ENCODE data around the gene ATXN7L2.
A peak's percentile ranks its signal among the peaks of the same experiment; 100 is the strongest.

Gene ATXN7L2

DNA sequence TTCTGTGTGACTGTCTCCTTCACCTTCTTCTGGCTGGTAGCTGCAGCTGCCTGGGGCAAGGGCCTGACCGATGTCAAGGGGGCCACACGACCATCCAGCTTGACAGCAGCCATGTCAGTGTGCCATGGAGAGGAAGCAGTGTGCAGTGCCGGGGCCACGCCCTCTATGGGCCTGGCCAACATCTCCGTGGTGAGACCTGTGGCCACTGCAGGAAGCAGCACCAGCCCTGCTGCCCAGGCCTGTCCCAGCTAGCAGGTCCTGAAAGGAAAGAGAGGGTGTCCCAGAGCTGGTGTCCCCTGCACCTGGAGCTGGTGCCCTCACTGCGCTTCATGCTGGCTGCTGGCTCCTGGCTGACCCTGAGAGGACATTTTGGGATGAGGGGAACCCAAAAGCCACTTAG, 5.9 kb upstream of the ATXN7L2 start:
- no peak for DNase-seq

DNA sequence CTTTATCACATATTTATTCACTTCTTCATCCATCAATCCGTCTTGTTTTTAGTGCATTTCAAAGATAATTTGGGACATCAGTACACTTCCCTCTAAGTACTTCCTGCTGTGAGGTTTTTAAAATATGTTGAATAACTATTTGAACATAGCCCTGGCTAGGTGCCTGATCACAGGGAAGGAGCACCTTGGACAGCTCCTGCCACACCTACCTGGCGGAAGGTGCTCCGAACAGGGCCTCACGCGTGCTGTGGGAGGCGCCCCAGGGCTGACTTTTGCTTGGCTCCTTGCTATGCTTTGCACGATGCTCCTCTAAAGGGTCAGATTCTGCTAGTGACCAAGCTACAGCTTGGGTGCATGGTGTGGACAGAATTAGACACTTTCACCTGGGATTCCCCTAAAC, 4.9 kb upstream of the ATXN7L2 start:
- no peak for DNase-seq

DNA sequence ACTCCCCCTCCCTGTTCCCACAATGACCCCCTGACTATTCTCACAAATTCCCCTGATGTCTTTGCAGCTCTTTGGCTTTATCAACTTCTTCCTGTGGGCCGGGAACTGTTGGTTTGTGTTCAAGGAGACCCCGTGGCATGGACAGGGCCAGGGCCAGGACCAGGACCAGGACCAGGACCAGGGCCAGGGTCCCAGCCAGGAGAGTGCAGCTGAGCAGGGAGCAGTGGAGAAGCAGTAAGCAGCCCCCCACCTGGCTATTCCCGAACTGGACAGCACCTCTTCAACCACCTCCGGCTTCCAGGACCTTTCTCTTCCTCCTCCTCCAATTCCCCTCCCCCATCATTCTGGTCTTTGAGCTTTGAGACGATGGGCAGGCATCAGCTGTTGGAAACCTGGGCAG, 4.4 kb upstream of the ATXN7L2 start:
- DNase-seq: no peak

DNA sequence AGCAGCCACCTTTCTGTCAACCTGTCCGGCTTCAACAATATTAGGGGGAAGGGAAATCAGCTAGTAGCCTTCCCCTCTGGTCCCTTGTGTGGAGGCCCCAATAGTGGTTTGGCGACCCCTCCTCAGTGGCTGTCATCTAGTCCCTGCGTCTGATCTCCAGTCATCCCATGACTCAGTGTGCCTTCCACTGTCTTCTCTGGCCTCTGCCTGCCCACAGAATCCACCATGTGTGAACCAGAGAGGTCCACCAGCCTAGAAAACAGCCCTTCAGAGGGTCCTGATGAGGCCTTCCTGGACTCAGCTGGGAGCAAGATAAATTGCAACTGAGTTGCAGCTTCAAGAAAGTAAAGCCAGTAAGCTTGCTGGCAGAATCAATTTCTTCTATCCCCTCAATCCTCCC, 3.8 kb upstream of the ATXN7L2 start:
- DNase-seq: no peak

DNA sequence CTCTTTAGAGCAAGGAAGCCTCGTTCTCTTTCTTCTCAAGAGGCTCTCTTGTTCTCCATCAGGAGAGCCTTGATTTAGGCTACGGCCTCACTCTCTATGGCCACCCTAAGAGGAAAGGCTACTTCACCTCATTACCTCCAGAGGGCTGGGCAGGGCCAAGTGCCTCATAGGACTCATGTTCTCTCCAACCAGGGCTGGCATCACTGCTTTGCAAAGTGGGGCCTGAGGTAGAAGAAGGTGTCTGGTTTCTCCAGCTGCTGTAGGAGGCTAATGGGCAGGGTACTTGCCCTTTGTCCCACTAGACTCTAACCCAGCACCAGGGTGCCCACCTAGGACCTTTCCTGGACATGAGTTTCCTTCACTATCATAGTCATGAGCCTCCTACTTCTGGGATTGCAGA, 2.1 kb upstream of the ATXN7L2 start:
- DNase-seq: no peak

DNA sequence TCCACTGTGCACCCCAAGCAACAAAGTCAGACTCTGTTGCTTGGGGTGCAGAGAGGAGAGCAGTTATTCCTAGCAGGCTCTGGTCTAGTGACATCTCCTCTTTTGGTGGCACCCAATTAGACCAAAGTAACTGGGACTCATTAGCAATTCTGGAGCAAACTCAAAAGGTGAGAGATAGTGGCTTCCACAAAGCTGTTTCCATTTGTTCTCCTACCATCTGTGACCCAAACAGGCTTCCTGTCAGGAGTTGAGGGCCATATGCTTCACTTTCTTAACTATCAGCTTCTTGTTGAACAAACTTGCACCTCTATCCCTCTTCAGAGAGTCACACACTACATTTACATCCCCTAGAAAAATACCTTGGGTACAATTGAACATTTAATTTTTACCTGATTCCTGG, 1.5 kb upstream of the ATXN7L2 start:
- no peak for DNase-seq

DNA sequence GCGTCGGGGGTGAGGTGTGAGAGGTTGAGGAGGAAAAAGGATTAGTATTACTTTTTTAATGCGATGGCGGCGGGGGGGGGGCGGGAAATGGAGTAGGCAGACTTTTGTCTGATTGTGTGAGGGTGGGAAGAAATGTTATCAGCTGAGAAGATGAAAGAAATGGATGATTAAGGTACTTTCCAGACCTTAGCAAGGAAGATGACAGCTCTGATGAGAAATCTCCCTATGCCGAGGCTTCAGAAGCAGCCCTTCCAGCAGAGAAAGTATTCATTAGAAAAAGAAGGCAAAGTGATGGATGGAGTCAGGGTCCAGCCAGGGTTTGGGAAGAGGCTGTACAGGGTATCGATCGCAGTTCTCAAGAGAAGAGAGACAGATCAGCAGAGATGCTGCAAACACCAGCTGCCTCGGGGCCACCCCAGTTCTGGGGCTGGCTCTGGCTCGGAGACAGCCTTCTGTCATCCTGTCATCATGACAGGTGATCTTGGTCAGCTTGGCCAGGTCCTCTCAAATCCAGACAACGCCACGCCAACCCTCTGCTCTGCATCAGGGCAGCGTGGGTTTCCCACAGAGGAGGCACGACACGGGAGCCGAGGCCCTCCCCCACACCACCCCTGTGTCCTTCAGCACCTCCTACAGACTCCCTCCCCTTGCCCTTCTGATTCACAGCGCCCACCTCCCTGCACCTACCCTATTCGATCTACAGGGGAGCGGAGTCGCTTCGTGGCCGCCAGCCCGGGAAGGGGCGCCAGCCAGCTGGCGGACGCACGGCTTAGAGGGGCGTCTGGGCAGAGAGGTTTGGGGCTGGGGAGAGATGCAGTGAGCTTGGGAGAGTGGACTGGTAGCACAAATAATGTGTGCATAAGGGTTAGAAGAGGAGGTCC, 674 bp upstream of the ATXN7L2 start:
- no peak for DNase-seq

DNA sequence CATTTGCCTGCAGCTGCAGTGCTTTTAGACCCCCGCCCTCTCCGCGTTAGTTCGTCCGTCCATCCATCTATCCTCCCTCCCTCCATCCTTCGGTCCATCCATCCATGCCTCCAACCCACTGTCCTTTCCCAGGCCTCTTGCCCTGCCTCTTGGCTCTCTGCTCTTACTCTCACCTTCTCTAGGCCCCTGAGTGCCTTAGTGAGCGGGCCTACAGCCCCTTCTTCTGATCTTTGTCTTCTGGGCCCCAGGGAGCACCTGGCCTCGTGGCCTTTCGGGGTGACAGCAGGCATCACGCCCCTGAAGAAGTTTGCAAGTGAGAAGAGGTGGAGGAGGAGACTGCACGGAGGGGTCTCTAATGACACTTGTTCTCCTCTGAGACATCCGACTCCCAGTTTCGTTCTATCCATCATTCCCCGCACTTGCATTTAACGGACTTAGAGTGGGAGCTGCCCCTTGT, 842 bp downstream of the ATXN7L2 start:
- DNase-seq: no peak

DNA sequence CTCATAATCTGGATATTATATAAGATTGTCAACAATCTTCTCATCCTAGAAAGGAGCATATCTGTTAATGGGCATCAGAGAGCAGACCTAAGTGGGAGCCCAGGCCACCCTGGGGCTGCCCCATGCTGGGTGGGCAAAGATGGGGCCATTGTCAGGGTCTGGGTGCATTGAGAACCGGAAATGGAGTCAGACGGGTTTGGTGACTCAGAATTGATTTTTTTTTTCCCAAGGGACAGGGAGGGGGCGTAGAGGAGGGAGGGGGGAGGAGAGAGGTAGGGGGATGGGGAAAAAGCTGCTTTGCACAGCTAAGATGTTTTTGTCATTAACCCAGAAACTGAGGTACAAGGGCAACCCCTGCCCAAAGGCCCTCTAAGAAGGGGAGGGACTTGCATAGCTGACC, 1.3 kb downstream of the ATXN7L2 start:
- DNase-seq: peak; percentile 53

DNA sequence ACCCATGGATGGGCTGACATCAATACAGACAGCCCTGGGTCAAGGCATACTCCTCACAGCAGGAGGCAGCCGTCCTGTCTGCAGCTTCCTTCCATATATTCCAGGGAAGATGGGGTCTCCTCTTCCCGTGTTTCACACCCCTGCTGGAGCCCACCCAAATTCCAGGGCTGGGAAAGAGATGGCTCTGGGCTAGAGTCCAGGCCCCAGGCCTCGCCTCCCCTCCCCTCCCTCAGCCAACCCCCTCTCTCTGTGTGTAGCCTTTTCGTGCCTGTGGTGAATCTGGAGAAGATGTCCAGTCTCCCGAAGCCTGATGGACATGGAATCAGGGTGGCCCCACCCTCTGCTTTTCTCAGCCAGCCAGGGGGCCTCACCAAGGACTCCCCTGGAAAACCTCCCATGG, 3.6 kb downstream of the ATXN7L2 start:
- DNase-seq: no peak

DNA sequence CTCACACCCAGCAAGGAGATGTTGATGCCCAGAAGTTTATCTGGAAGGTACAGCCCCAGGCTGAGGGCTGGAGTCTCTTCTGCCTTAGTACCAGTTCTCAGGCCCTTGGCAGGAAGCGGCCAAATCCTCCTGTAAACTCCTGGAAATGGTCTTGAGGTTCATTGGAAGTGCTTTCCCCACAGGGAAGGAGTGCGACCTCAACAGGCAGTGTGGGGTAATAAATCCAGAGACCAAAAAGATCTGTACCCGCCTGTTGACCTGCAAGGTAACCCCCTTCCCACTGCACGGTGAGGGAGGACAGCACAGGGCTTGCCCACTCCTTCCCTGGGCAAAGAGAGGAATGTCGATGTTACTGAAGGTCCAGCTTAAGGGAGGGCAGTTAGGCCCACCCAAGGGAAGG, 4.5 kb downstream of the ATXN7L2 start:
- DNase-seq: no peak

DNA sequence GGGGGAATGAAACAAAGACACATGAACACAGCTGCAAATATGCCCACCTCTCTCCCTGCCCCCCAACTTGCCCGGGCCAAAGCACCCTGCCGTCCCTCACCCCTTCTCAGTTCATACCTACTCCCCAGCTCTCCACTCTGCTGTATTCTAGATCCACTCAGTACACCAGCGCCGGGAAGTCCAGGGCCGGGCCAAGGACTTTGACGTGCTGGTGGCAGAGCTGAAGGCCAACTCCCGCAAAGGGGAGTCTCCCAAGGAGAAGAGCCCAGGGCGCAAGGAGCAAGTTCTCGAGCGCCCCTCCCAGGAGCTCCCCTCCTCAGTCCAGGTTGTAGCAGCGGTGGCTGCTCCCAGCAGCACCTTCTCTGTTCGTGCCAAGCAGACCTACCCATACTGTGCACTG, 5.0 kb downstream of the ATXN7L2 start:
- no peak for DNase-seq

DNA sequence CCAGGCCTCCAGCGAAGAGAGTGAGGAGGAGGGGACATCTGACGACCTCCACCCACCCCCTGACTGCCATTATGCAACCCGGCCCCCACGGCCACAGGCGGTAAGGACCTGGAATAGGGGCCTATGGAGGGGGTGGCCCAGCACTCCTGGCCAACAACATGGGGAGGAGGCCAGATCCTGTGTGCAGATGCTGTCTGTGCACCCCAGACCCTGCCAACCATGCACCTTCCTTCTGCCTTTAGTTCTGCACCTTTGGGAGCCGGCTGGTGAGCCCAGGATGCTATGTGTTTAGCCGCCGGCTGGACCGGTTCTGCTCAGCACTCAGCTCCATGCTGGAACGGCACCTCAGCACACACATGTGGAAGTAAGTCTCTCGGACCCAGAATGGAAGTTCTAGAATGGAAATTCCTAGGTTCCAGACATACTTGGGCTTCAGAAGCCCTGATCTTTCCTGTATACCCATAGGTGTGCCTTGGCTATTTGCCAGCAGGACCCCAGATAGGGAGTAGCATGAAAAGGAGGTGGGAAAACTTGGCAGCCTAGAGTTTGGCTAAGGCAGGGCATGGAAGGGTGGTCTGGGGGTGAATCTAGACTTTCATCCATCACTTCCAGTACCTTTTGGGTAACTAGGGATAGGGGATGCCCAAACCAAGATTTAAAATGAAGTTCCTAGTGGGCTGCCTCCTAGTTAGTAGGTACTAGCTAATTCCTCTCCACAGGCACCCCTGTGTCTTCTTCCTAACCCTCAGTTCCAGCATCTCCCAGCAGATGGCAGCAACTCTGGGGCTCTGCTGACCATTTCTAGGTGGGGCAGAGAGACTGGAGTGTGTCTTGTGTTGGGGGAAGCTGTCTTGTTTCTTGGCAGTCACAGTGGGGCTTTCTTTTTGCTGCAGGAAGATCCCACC, 6.6 kb downstream of the ATXN7L2 start:
- peak; percentile 71 for DNase-seq

DNA sequence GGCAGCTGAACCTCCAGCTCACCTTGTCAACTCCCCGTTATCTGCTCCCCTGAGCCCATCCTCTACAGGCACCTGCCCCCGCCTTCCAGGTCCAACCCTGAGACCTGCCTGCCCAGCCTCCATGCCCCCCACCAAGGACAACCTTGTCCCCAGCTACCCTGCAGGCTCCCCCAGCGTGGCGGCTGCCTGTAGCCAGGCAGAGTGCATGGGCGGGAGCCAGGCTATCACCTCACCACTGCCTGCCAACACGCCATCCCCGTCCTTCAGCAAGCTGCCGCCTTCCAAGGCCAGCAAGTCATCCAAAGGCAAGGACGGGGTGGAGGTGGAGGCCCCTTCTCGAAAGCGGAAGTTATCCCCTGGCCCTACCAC, 7.2 kb downstream of the ATXN7L2 start:
- DNase-seq: no peak

DNA sequence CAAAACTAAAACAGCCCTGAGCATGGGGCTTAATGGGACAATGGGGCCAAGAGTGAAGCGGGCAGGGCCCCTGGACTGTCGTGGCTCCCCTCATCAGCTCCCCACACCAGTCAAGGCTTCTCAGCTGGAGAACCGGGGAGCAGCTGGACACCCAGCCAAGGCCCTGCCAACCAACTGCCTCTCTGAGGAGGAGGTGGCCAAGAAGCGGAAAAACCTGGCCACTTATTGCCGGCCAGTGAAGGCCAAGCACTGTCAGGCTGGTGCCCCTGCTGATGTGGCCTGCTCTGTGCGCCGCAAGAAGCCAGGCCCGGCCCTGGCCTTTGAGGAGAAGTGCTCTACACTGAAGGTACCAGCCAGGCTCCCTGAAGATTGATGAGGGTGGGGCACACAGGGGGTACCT, 7.7 kb downstream of the ATXN7L2 start:
- DNase-seq: no peak

DNA sequence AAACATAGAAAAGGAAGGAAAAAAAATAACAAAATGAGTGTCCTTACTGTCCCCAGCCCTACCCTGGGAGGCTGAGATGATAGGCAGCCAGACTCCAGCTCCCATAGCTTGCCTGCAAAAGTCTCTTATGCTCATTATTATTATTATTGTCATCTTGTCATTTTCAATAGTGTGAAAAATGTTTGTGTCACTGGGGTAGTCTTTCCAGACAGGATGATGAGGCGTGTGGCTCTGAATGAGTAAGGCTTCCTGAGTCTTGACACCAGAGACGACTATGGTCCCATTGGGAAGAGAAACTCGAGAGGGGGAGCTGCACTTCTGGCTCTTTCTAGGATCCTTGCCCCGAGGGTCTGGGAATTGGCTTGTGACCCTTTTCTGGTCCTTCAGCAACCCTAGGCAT, 9.1 kb downstream of the ATXN7L2 start:
- no peak for DNase-seq

DNA sequence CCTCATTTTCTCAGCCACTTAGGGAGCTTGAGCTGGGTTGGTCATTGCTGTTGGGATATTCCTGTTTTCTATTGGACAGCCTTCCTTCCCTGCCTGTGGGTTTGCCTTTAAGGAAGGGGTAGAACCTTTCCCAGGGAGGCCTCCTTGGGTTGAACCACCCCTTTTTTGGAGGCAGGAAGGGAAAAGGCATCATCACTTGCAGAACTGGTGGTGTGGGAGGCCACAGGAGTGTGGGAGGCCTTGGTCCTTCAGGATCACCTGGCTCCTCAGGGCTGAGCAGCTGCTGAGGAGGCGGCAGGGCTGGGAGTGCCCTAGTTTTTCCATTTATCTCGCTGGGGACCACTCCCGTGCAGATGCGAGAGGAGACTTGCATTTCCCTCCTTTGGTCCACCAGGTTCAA, 9.5 kb downstream of the ATXN7L2 start:
- no peak for DNase-seq

DNA sequence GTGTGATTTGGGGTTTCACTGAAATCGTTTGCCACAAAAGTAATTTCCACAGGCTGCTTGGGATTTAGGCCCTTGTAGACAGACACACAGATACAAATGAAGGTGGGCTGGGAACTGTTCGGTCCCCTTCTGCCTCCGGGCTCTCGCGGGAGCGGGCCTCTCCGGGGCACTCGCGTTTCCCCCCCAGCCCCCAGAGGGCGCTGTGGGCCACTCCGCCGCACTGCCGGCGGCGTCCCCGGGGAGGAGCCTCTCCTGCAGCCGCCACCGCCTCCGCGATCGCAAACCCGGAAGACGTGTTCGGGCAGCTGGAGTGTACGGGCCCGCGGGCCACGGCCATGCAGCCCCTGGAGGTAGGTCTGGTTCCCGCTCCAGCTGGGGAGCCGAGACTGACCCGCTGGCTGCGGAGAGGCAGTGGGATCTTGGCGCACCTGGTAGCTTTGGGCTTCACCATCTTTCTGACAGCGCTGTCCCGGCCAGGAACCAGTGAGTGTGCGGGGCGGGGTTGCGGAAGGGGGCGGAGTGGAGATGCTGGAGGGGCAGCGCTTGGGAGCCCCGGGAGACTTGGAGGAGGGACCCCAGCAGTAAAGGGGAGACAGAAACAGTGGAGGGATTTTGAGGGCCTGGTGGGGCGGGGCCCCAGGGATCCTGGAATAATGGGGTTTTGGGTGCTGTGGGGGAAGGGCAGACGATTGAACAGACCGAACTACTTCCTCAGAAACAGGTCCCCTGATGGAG, 10.3 kb downstream of the ATXN7L2 start, which contains the start of gene CYB561D1:
CYB561D1 (plus strand) TSS at position 290 of the 735 bp plus-strand sequence; CDS start at position 336, 46 bp downstream.
- DNase-seq: peak; percentile 85

DNA sequence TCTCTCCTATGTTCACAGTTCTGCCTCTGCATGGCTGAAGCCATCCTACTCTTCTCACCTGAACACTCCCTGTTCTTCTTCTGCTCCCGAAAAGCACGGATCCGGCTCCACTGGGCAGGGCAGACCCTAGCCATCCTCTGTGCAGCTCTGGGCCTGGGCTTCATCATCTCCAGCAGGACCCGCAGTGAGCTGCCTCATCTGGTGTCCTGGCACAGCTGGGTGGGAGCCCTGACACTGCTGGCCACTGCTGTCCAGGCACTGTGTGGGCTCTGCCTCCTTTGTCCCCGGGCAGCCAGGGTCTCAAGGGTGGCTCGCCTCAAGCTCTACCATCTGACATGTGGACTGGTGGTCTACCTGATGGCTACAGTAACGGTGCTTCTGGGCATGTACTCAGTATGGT, 12.0 kb downstream of the ATXN7L2 start:
- DNase-seq: no peak

DNA sequence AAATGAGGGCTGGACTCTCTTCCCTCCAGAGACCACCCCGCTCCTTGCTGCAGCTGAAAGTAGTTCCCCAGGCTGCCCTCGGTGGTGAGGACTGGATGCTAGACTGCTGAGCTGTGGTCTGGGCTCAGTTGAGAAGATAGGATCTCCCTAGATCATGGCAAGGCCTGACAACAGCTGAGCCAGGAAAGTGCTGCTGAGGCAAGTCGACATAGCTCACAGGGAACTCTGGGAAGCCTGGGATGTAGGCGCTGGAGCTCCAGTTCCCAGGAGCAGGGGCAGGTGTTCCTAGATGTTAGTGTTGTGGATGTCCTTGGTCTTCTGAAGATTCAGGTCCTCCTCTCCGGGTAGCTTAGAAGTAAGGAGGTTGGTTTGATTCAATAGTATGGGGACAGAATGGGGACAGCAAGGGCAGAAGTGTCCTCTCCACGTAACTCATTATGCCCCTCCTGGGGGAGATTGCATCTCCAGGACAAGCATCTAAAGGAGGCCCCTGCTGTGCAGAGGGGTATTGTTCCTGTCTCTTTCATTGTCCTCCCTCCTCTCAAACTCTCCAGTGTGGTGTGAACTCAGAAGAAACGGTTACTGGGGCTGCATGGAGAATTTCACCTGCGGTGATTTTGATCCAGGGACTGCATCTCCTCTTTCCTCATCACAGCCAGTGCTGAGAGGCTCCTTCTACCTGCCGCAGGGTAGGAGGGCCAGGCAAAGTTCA, 13.9 kb downstream of the ATXN7L2 start:
- no peak for DNase-seq

DNA sequence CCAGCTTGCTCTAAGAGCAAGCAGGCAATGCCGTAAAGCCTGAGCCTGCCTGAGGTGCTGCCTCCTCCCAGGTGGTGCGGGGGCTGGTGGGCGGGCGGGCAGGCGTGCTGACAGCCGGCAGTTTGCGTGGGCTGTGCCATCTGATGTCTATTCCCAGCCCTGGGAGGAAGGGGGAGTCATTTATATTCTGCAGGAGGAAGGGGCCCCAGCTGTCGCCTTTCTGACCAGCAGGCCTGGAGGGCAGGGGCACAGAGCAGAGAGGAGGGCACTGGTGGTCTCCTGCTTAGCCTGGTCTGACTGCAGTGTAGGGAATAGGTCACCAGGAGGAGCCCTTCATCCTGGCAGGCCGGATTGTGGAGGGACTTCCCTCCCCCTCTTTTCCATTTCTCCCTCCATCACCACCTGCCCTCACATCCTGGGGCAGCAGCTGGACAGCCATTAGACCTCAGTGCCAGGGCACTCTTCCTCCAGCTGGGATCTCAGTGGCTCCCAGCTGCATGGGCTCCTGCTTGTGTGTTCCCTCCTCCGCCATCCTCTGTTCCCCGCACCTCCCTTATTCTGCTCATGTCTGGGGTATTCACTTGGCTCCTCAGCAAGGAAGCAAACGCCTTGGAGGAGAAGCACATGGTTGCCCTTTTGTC, 14.6 kb downstream of the ATXN7L2 start:
- peak; percentile 29 for DNase-seq

DNA sequence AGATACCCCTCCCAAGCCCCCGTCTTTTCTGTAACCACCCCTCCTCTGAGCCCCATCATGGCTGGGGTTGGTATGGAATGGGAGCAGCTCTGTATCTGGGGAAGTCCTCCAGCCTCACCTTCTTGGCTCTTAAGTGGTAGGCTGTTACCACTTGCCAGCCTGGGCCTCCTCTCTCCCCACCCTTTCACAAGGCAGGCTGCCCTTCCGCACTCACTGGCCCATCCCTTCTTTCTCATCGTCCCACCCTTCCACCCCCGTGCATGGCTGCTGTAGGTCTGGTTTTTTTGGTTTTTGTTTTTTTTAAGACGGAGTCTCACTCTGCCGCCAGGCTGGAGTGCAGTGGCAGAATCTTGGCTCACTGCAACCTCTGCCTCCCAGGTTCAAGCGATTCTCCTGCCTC, 15.4 kb downstream of the ATXN7L2 start:
- DNase-seq: no peak
